Measurements from ENCODE around the gene INPP4A. TPM values are rescaled to one million over a fixed set of nuclear protein-coding genes. Genes with fewer than 3 reads are reported as not detected.

Gene INPP4A
- total RNA-seq, 2 experiments from 2014 or later, result 29.1 to 33.0 TPM

DNA sequence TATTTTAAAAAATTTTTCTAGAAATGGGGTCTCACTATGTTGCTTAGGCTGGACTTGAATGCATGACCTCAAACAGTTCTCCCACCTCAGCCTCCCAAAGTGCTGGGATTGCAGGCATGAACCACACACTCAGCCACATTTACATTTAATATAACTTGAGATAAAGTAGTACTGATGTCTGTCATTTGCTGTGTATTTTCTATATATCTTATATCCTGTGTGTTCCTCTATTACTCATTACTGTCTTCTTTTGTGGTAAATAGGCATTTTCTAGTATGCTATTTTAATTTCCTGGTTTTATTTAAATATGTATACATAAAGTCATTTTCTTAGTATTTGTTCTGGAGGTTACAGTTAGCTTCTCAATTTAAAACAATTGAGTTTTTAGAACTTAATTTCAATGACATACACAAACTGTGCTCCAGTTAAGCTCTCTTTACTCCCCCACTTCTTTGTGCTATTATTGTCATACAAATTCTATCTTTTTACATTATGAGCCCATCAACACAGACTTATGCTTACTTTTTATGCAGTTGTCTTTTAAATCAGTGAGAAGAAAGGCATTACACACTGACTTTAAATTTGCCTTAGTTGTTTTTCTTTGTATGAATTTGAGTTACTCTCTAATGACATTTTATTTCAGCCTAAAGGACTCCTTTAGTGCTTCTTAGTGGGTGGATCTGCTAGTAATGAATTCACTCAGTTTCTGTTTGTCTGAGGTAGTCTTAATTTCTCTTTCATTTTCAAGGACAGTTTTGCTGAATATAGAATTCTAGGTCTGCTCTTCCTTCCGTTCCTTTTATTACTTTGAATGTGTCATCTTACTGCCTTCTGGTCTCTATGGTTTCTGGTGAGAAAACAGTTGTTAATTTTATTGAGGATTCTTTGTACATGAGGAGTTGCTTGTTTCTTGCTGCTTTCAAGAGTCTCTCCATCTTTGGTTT is 6.2 kb upstream of the INPP4A start:
- Mint-ChIP-seq H3K9me3 (ENCODE audit: low read depth) (peaks cover 15% of the 10 kb centered on the region), H3K36me3 (ENCODE audit: low read depth) (peaks cover 6% of the 10 kb centered on the region), H3K27ac (peak overlapping the region; percentile 71), H3K27me3 (no peaks in the 10 kb centered on the region), H3K4me1 (peaks cover 21% of the 10 kb centered on the region), H3K4me3 (no peak overlapping the region)
- intact Hi-C loops (cut with DNase I, micrococcal nuclease), result loop anchor here (1.0 to 2.0 kb wide), 5 partner anchors 16 to 30 kb away; no protein-coding TSS in a partner anchor
- DNase-seq (no peak), ATAC-seq (peak; percentile 95)
- ChIA-PET CTCF (interaction anchor here (0.9 kb wide), 1 partner anchor 25 kb away, joined by 3 read pairs; no protein-coding TSS in a partner anchor), POLR2A (no interaction called here)

DNA sequence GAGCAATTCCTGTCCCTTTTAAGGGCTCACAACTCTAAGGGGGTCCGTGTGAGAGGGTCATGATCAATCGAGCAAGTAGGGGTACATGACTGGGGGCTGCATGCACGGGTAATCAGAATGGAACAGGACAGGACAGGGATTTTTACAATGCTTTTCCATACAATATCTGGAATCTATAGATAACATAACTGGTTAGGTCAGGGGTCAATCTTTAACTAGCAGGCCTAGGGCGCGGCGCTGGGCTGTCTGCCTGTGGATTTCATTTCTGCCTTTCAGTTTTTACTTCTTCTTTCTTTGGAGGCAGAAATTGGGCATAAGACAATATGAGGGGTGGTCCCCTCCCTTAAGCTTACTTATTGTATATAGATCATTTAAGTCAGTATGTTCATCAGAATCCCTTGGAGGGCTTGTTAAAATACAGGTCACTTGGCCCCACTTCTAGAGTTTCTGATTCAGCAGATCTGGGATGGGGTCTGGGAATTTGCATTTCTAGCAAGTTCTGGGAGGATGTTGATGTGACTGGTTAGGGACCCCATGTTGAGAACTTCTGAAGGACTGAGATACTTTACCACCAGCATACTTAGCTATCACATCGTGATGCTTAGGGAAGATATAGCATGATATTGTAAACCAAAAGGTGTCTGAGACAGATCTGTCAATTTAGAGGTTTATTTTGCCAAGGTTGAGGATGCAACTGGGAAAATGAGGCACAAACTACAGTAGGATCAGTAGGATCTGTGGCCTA is 2.8 kb upstream of the INPP4A start:
- ATAC-seq, result no peak
- ChIA-PET POLR2A (no interaction called here), CTCF (no interaction called here)
- intact Hi-C loops (cut with DNase I, micrococcal nuclease), result loop anchor here in 1 of 2 experiments (10.0 kb wide), 1 partner anchor 163 kb away; the partner anchor contains the start of genes COA5 and UNC50
- no peak overlapping the region for H3K4me3 Mint-ChIP-seq
- H3K9me3 Mint-ChIP-seq (ENCODE audit: low read depth), result peaks cover 15% of the 10 kb centered on the region
- H3K27me3 Mint-ChIP-seq, result no peaks in the 10 kb centered on the region
- H3K36me3 Mint-ChIP-seq (ENCODE audit: low read depth), result peaks cover 6% of the 10 kb centered on the region
- peaks cover 34% of the 10 kb centered on the region for H3K4me1 Mint-ChIP-seq
- no peak for DNase-seq
- H3K27ac Mint-ChIP-seq, result no peak overlapping the region

DNA sequence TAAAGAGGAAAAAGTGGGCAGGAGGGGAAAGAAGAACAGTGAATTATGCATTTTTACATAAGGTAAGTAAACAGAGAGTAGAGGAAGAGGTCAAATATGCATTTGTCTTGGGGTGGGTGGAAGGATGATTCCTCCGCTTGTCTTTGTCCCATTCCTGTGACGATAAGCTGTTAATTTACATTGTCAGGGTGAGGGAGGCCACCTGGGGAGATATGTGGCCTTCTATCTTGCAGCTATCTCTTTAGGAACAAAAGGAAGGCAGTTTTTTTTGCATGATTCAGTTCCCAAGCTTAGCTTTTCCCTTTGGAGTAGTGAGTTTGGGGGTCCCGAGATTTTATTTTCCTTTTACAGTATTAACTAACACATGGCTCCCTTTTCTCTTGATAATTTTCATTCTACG is 2.2 kb upstream of the INPP4A start:
- Mint-ChIP-seq H3K4me3 (no peak overlapping the region), H3K4me1 (peaks cover 40% of the 10 kb centered on the region), H3K36me3 (ENCODE audit: low read depth) (peaks cover 6% of the 10 kb centered on the region), H3K27ac (no peak overlapping the region), H3K9me3 (ENCODE audit: low read depth) (peaks cover 15% of the 10 kb centered on the region), H3K27me3 (no peaks in the 10 kb centered on the region)
- intact Hi-C loops (cut with DNase I, micrococcal nuclease), result loop anchor here in 1 of 2 experiments (10.0 kb wide), 1 partner anchor 162 kb away; the partner anchor contains the start of genes COA5 and UNC50
- ChIA-PET CTCF (no interaction called here), POLR2A (no interaction called here)
- no peak for ATAC-seq
- DNase-seq, result no peak

DNA sequence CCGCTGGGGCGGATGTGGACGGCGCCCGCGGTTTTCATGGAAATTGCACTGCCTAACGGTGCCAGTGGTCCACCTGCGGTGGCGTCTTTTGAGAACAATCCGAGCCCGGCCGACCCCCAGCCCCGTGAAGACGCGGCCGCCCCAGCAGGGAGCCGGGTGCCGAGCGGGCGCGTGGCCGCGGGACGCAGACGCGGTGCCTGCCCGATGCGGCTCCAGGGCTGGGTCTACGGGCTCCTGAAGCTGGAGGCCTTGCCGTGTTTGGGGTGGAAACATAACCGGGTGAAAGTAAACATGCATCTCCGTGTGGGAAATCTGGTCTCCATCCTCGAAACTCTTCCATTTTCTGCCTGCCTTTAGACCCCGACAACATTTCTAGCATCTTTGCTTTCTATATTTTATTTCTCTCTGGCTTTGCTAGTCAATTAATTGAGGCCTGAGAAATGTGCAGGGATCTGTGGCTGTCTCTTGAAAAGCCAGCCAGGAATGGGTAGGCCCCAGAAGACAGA is 572 bp downstream of the INPP4A start:
- CTCF ChIA-PET, result interaction anchor here (0.7 to 4.0 kb wide), 3 partner anchors 12 to 394 kb away, joined by 3 to 31 read pairs (median 3); no protein-coding TSS in a partner anchor
- peak overlapping the region; percentile 83 for H3K4me3 Mint-ChIP-seq

DNA sequence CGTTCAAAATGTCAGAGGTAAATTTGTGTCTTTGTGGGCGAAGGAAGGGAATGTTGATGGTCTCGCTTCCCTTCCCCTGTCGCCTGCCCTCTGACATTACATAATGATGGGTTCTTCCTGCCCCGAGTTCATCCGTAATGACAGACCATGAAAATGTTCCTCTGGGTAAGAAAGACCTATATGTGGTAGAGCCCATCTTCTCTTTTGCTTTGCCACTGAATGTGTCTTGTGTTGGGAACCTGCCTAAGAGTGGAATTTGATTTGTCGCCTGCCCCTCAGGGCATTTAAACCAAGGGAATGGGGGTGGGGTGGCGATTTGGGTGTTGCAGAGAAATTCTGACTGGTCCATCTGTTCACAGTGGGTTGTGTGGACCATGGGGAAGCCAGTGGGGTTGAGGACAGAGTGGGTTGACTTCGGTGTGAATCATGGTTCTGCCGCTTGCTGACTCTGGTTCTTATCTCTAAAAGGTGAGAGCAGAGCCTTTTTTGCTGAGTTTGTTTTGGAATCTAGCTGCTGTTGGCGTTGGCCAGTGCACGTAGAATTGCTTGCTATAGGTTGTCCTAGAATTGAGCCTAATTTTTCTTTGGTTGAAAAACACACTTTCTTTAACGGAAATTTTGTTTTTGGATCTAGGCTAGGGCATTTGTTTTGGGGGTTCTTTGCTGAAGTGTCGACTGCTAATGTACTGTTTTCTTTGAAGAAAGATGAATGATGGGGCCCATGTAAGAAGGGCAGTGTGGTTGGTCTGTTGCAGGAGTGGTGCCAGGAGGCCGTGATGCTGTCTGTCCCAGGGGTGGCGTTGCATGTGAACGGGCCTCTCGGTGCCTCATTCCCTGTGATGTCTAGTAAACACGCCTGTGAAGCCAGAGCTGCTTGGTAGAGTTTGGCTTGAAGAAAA is 1.3 kb downstream of the INPP4A start:
- POLR2A ChIA-PET, result interaction anchor here (0.9 to 1.1 kb wide), 3 partner anchors 10 to 19 kb away, joined by 3 to 6 read pairs (median 5); no protein-coding TSS in a partner anchor
- Mint-ChIP-seq H3K27ac (peak overlapping the region; percentile 94), H3K9me3 (ENCODE audit: low read depth) (no peaks in the 10 kb centered on the region), H3K4me1 (peaks cover 52% of the 10 kb centered on the region), H3K36me3 (ENCODE audit: low read depth) (no peaks in the 10 kb centered on the region), H3K4me3 (peak overlapping the region; percentile 83), H3K27me3 (no peaks in the 10 kb centered on the region)
- DNase-seq (peak; percentile 63), ATAC-seq (peak; percentile 52)
- CTCF ChIA-PET, result interaction anchor here (0.7 to 4.0 kb wide), 11 partner anchors 12 to 163 kb away, joined by 3 to 31 read pairs (median 5); no protein-coding TSS in a partner anchor
- intact Hi-C loops (cut with DNase I, micrococcal nuclease), result loop anchor here (1.0 to 10.0 kb wide), 7 partner anchors 9 to 286 kb away; partner anchors contain the start of genes COA5 (in 1 of the 2), MGAT4A (in 1 of the 2) and UNC50 (in 1 of the 2)

More for the DNA sequence above, 572 bp downstream of the INPP4A start:
- peak; percentile 52 for DNase-seq
- H3K9me3 Mint-ChIP-seq (ENCODE audit: low read depth), result peaks cover 2% of the 10 kb centered on the region
- H3K36me3 Mint-ChIP-seq (ENCODE audit: low read depth), result no peaks in the 10 kb centered on the region
- POLR2A ChIA-PET, result no interaction called here
- peaks cover 45% of the 10 kb centered on the region for H3K4me1 Mint-ChIP-seq
- ATAC-seq, result peak; percentile 22
- H3K27ac Mint-ChIP-seq, result peak overlapping the region; percentile 94
- H3K27me3 Mint-ChIP-seq, result no peaks in the 10 kb centered on the region
- intact Hi-C loops (cut with DNase I, micrococcal nuclease), result loop anchor here (2.0 to 10.0 kb wide), 6 partner anchors 37 to 287 kb away; partner anchors contain the start of genes COA5 (in 1 of the 2), MGAT4A (in 1 of the 2) and UNC50 (in 1 of the 2)

DNA sequence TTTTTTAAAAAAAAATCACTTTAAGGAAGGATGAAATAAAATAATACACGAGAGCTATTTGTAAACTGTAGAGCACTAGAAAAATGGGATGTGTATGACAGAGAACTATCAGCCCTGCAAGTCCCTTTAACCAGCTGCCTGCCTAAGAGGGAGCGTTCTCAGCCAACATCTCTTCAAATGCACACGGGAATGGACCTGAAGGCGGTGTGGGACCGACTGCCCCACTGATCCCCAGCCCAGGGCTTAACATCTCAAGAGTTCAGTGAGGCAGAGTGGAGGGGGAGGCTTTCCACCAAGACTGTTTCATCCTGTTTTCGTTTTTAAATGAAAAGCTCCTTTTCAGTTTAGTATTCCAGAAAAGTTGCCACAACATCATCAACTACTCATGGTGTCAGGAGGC is 2.2 kb downstream of the INPP4A start:
- H3K4me3 Mint-ChIP-seq, result peak overlapping the region; percentile 83
- ATAC-seq (no peak), DNase-seq (peak; percentile 11)
- no peaks in the 10 kb centered on the region for H3K27me3 Mint-ChIP-seq
- H3K4me1 Mint-ChIP-seq, result peaks cover 61% of the 10 kb centered on the region
- intact Hi-C loops (cut with DNase I, micrococcal nuclease), result loop anchor here (1.0 to 10.0 kb wide), 6 partner anchors 8 to 285 kb away; partner anchors contain the start of genes COA5 (in 1 of the 2), MGAT4A (in 1 of the 2) and UNC50 (in 1 of the 2)
- no peaks in the 10 kb centered on the region for H3K36me3 Mint-ChIP-seq (ENCODE audit: low read depth)
- ChIA-PET POLR2A (interaction anchor here (1.0 to 1.1 kb wide), 2 partner anchors 9 to 18 kb away, joined by 3 to 6 read pairs; no protein-coding TSS in a partner anchor), CTCF (interaction anchor here (0.6 to 4.0 kb wide), 14 partner anchors 8 to 1091 kb away, joined by 3 to 31 read pairs (median 4); no protein-coding TSS in a partner anchor)
- H3K9me3 Mint-ChIP-seq (ENCODE audit: low read depth), result no peaks in the 10 kb centered on the region
- H3K27ac Mint-ChIP-seq, result peak overlapping the region; percentile 94

DNA sequence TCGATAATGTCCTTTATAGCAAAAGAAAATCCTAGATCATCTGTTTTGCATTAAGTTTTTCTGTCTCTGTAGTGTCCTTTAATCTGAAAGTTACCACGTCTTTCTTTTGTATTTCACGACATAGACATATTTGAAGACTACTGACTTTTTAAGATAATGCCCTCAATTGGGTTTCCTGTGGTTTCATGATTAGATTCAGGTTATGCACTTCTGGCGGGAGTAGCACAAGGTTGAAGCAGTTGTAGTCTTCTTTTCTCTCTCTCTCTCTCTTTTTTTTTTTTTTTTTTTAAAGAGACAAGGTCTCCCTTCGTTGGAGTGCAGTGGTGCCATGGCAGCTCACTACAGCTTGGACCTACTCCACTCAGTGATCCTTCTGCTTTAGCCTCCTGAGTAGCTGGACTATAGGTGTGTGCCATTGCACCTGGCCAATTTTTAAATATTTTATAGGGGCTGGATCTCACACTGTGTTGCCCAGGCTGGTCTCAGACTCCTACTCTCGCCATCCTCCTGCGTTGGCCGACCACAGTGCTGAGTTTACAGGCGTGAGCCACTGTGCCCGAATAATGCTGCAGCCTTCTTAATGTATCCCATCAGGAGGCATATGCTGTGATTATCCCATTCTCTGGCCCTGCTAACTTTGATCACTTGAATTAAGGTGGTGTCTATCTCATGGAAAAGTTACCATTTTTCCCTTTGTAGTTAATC is 3.9 kb downstream of the INPP4A start:
- peak overlapping the region; percentile 83 for H3K4me3 Mint-ChIP-seq
- H3K9me3 Mint-ChIP-seq (ENCODE audit: low read depth), result no peaks in the 10 kb centered on the region
- ChIA-PET POLR2A (no interaction called here), CTCF (interaction anchor here (0.9 to 4.0 kb wide), 3 partner anchors 9 to 34 kb away, joined by 3 to 31 read pairs (median 23); no protein-coding TSS in a partner anchor)
- peaks cover 3% of the 10 kb centered on the region for H3K36me3 Mint-ChIP-seq (ENCODE audit: low read depth)
- H3K27me3 Mint-ChIP-seq, result no peaks in the 10 kb centered on the region
- peaks cover 79% of the 10 kb centered on the region for H3K4me1 Mint-ChIP-seq
- intact Hi-C loops (cut with DNase I, micrococcal nuclease), result loop anchor here (2.0 to 10.0 kb wide), 6 partner anchors 16 to 284 kb away; partner anchors contain the start of genes COA5 (in 1 of the 2), MGAT4A (in 1 of the 2) and UNC50 (in 1 of the 2)
- DNase-seq (peak; percentile 27), ATAC-seq (peak; percentile 7)
- peak overlapping the region; percentile 68 for H3K27ac Mint-ChIP-seq

DNA sequence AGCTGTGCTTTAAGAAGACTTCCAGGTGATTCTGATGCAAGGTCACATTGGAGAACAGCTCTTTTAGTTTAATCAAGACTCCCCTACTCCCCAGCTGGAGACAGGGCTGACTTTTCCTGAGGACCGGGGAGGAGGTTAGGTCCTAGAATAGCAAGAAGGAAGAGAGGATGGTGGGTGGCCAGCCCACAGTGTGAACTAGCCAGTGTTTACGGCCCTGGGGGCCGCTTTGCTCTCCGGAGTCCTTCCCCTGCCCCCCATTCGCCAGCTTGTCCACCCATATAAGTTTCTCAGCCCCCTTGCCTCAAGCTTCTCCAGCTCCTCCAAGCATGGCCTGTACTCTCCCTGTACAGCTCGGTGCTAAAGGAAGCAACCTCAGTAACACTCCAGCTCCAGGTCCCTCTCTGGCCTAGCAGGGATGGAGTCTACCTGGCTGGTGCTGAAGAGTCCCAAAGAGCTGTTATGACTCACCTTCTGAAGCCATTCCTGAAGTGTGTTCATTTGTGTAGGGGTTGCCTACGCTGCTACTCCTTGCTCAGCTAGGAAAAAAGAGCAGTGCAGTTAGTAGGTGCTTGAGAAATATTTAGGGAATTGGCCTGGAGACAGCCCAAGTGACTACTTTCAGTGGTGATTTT is 7.9 kb downstream of the INPP4A start:
- H3K4me3 Mint-ChIP-seq, result no peak overlapping the region
- H3K4me1 Mint-ChIP-seq, result peaks cover 97% of the 10 kb centered on the region
- ChIA-PET POLR2A (interaction anchor here (1.3 kb wide), 1 partner anchor 12 kb away, joined by 4 read pairs; no protein-coding TSS in a partner anchor), CTCF (interaction anchor here (0.5 to 2.2 kb wide), 6 partner anchors 9 to 180 kb away, joined by 3 to 5 read pairs (median 3); no protein-coding TSS in a partner anchor)
- peak overlapping the region; percentile 88 for H3K27ac Mint-ChIP-seq
- H3K27me3 Mint-ChIP-seq, result no peaks in the 10 kb centered on the region
- ATAC-seq, result no peak
- DNase-seq, result no peak
- peaks cover 5% of the 10 kb centered on the region for H3K36me3 Mint-ChIP-seq (ENCODE audit: low read depth)
- intact Hi-C loops (cut with DNase I, micrococcal nuclease), result loop anchor here in 1 of 2 experiments (10.0 kb wide), 1 partner anchor 702 kb away; the partner anchor contains the start of genes LIPT1 and TSGA10
- H3K9me3 Mint-ChIP-seq (ENCODE audit: low read depth), result no peaks in the 10 kb centered on the region

DNA sequence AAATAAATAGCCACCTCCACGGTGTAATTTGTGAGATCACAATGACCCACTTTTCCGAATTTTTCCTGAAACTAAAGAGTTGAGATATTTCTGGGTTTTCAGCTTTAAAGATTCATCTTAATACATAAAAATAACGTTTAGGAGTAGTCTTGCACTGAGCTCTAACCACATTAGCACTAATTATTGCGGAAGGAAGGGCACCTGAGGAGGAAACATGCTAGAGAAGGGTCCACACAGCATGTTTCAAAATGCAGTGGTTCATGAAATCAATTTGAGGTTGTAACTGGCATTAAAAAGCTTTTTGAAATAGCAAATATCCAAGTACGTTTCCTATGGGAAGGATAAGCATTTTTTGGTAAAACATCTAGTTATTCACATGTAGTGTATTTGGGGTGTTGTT is 8.4 kb downstream of the INPP4A start:
- H3K9me3 Mint-ChIP-seq (ENCODE audit: low read depth), result no peaks in the 10 kb centered on the region
- peaks cover 94% of the 10 kb centered on the region for H3K4me1 Mint-ChIP-seq
- CTCF ChIA-PET, result interaction anchor here (0.7 to 2.2 kb wide), 4 partner anchors 8 to 180 kb away, joined by 3 to 5 read pairs (median 4); no protein-coding TSS in a partner anchor
- intact Hi-C loops (cut with DNase I, micrococcal nuclease), result loop anchor here in 1 of 2 experiments (10.0 kb wide), 1 partner anchor 702 kb away; the partner anchor contains the start of genes LIPT1 and TSGA10
- no peak overlapping the region for H3K4me3 Mint-ChIP-seq
- H3K36me3 Mint-ChIP-seq (ENCODE audit: low read depth), result peaks cover 5% of the 10 kb centered on the region
- no peaks in the 10 kb centered on the region for H3K27me3 Mint-ChIP-seq
- POLR2A ChIA-PET, result interaction anchor here (0.6 to 1.3 kb wide), 2 partner anchors 11 to 949 kb away, joined by 4 read pairs; no protein-coding TSS in a partner anchor
- H3K27ac Mint-ChIP-seq, result peak overlapping the region; percentile 88
- no peak for DNase-seq
- no peak for ATAC-seq

Data from activated CD4-positive, alpha-beta T cell treated with anti-CD3 and anti-CD28 coated beads for 36 hours (primary cell).